ENCODE data around the gene PTX4.

DNA sequence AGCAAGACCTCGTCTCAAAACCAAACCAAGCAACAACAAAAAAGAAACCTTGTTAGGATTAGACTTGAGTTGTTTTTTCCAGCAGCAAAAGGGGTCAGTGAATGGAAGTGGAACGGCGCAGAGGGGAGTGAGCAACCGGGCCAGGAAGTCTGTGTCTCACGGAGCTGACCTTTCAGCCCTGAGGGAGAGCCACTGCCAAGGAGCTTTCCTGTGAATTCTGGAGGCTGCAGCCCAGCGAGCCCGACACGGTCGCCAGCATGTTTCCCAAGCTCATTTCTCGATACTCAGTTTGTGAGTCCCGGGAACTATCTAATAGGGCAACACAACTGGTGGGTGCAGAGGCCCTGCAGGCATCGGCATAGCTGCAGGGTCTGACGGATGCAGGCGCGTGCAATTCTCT is 24.0 kb upstream of the PTX4 start:
- no peak for TF ChIP-seq EZH2 (IDR thresholded peaks at IDR 0.05; ENCODE audit: low read length, unreplicated experiment)
- TF ChIP-seq, protein P1, sequence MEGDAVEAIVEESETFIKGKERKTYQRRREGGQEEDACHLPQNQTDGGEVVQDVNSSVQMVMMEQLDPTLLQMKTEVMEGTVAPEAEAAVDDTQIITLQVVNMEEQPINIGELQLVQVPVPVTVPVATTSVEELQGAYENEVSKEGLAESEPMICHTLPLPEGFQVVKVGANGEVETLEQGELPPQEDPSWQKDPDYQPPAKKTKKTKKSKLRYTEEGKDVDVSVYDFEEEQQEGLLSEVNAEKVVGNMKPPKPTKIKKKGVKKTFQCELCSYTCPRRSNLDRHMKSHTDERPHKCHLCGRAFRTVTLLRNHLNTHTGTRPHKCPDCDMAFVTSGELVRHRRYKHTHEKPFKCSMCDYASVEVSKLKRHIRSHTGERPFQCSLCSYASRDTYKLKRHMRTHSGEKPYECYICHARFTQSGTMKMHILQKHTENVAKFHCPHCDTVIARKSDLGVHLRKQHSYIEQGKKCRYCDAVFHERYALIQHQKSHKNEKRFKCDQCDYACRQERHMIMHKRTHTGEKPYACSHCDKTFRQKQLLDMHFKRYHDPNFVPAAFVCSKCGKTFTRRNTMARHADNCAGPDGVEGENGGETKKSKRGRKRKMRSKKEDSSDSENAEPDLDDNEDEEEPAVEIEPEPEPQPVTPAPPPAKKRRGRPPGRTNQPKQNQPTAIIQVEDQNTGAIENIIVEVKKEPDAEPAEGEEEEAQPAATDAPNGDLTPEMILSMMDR (conservative IDR thresholded peaks at IDR 0.05; ENCODE audit: low read depth, low read length), result no peak
- no peak for TF ChIP-seq EZH2phosphoT487 (IDR thresholded peaks at IDR 0.05; ENCODE audit: borderline replicate concordance, low read length)

Data from PC-3 (cell line).